GM12878 (cell line): ENCODE results near the gene IFT172.

Source experiments
- EZH2 ChIP-seq: IDR thresholded peaks from 2 replicates; pipeline ENCODE4 v1.6.1; 2012; ENCODE audit warnings: low read depth, mild to moderate bottlenecking, control low read depth, inconsistent platforms, low read length, borderline replicate concordance; ENCODE audit not compliant: control insufficient read depth
- JUNB ChIP-seq: IDR thresholded peaks from 2 replicates; pipeline ENCODE4 v1.6.1; 2016; ENCODE audit warnings: antibody characterized with exemption, mild to moderate bottlenecking
- MXI1 ChIP-seq: fragments of 150-350 bp; IDR thresholded peaks from 2 replicates; pipeline ENCODE4 v1.6.1; 2011; ENCODE audit warnings: low read depth, mild to moderate bottlenecking, inconsistent platforms, low read length, improper control_type of control experiment
- STAT3 ChIP-seq: IDR thresholded peaks from 2 replicates; pipeline ENCODE4 v1.6.1; 2011; ENCODE audit warnings: low read depth, low read length, improper control_type of control experiment
- TF ChIP-seq, protein P1 (sequence below), 3 experiments: IDR thresholded peaks in 2 of 3; conservative IDR thresholded peaks in 1 of 3; 2 replicates each; pipeline ENCODE4 v1.5.1; 2011; ENCODE audit warnings: low read depth in 3 of 3, low read length in 3 of 3, mild to moderate bottlenecking in 3 of 3, control low read depth in 2 of 3, moderate library complexity in 2 of 3, inconsistent platforms in 1 of 3, mixed read lengths in 1 of 3; ENCODE audit not compliant: control insufficient read depth in 2 of 3, insufficient read depth in 1 of 3; ENCODE audit errors: extremely low read depth in 1 of 3

- TF ChIP-seq, protein P1, sequence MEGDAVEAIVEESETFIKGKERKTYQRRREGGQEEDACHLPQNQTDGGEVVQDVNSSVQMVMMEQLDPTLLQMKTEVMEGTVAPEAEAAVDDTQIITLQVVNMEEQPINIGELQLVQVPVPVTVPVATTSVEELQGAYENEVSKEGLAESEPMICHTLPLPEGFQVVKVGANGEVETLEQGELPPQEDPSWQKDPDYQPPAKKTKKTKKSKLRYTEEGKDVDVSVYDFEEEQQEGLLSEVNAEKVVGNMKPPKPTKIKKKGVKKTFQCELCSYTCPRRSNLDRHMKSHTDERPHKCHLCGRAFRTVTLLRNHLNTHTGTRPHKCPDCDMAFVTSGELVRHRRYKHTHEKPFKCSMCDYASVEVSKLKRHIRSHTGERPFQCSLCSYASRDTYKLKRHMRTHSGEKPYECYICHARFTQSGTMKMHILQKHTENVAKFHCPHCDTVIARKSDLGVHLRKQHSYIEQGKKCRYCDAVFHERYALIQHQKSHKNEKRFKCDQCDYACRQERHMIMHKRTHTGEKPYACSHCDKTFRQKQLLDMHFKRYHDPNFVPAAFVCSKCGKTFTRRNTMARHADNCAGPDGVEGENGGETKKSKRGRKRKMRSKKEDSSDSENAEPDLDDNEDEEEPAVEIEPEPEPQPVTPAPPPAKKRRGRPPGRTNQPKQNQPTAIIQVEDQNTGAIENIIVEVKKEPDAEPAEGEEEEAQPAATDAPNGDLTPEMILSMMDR (IDR thresholded peaks at IDR 0.05 in 2 of 3, conservative IDR thresholded peaks at IDR 0.05 in 1 of 3; ENCODE audit: control insufficient read depth in 2 of 3, extremely low read depth in 1 of 3, insufficient read depth in 1 of 3, low read depth in 3 of 3, low read length in 3 of 3) = no peak
- no peak for TF ChIP-seq STAT3
- no peak for TF ChIP-seq EZH2
- TF ChIP-seq MXI1 = no peak
- no peak for TF ChIP-seq JUNB
These were observed 42.4 kb upstream of the IFT172 start for GRCh38 chr2:27531983-27532382.
